ENCODE data around the gene LILRA5. TPM values are rescaled to one million over a fixed set of nuclear protein-coding genes. Genes with fewer than 3 reads are reported as not detected.

The LILRA5 gene
- total and polyA plus RNA-seq, 2 of the 8 experiments (the other 6 are each of a cell fraction or from before 2014, with no cell fraction given): not detected

- TF ChIP-seq CBX5 (IDR thresholded peaks at IDR 0.05; ENCODE audit: low read depth, low read length) (no peak), BCL11A (IDR thresholded peaks at IDR 0.05; ENCODE audit: low read depth in 2 of 2, low read length in 2 of 2) (no peak), EGR1 (IDR thresholded peaks at IDR 0.05; ENCODE audit: borderline replicate concordance, low read depth, low read length) (no peak), YY1 (IDR thresholded peaks at IDR 0.05; ENCODE audit: low read depth, low read length) (no peak), JUND (IDR thresholded peaks at IDR 0.05; ENCODE audit: low read length) (no peak), NRF1 (IDR thresholded peaks at IDR 0.05; ENCODE audit: low read depth, low read length) (no peak), CTCF (IDR thresholded peaks at IDR 0.05; ENCODE audit: control extremely low read depth in 1 of 3, insufficient read depth in 1 of 3, low read depth in 1 of 3, low read length in 3 of 3) (no peak)
Measured at GRCh38 chr19:54333586-54334298, 20.8 kb upstream of the LILRA5 start (continued).

All from H1 (cell line).